ENCODE results near the gene DENND1B. TPM values are rescaled to one million over a fixed set of nuclear protein-coding genes. Genes with fewer than 3 reads are reported as not detected.

DENND1B gene
- polyA plus RNA-seq, 4 donors = 5.0 to 16.1 (median 10.2) TPM

DNA sequence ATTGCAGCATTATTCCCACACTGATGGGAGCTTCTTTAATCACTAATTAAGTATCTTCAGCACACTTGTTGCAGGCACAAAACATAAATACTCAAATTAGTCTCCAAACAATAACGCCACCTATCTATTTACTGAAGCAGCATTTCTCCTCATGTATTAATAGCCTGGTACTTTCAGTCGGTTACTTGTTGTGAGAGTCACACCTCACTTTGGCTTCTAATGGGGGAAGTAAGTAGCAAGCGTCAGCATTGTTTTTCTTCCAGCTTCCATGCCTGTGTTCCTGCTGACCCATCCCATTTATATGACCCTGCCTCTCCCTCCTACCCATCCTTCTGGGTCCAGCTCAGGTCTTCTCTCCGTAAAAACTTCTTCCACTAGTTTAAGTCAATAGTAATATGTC is 31.9 kb upstream of the DENND1B start:
- WGBS, 3 donors = 72 to 79% (median 75%) methylated on average over 4 of the region's 4 CpGs
- FAIRE-seq = no peak
- peak overlapping the region in 1 of 3 donors; percentile 58 for H3K27ac ChIP-seq (ENCODE audit: low read depth in 1 of 3, low read length in 2 of 3)

DNA sequence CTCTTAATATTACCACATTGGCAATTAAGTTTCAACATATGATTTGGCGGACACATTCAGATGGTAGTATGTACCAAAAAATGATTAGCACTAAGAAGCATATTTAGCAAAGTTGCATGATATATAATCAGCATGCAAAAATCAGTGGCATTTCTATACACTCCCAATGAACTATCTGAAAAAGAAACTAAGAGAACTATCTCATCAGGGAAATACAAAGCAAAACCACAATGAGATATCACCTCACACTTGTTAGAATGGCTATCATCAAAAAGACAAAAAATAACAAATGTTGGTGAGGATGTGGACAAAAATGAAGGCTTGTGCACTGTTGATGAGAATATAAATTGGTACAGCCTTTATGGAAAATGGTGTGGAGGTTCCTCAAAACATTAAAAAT is 31.4 kb upstream of the DENND1B start:
- no peak for FAIRE-seq
- no peaks in the 10 kb centered on the region for H3K27me3 ChIP-seq (ENCODE audit: control insufficient read depth in 3 of 3, insufficient read depth in 3 of 3, low read length in 3 of 3)
- WGBS, 3 donors = 95 to 100% (median 100%) methylated on average over 1 of the region's 1 CpG

More for the DNA sequence above, 31.9 kb upstream of the DENND1B start:
- Histone ChIP-seq H3K36me3 (ENCODE audit: control insufficient read depth in 3 of 3, insufficient read depth in 2 of 3, low read depth in 1 of 3, low read length in 3 of 3) (no peaks in the 10 kb centered on the region), H3K4me3 (ENCODE audit: low read depth in 1 of 3, low read length in 3 of 3) (no peak overlapping the region), H3K27me3 (ENCODE audit: control insufficient read depth in 3 of 3, insufficient read depth in 3 of 3, low read length in 3 of 3) (no peaks in the 10 kb centered on the region), H3K9me3 (ENCODE audit: control insufficient read depth in 2 of 2, insufficient read depth in 1 of 2, low read depth in 1 of 2, low read length in 1 of 2) (peaks cover 0 to 3% of the 10 kb centered on the region in 2 donors), H3K4me1 (ENCODE audit: control insufficient read depth in 3 of 3, insufficient read depth in 2 of 3, low read depth in 1 of 3, low read length in 2 of 3) (no peaks in the 10 kb centered on the region)
- DNase-seq = no peak

GRCh38 chr1:197801684-197802083 is 26.4 kb upstream of the DENND1B start:
- H3K27ac ChIP-seq (ENCODE audit: low read depth in 1 of 3, low read length in 2 of 3) = no peak overlapping the region
- no peaks in the 10 kb centered on the region for H3K27me3 ChIP-seq (ENCODE audit: control insufficient read depth in 3 of 3, insufficient read depth in 3 of 3, low read length in 3 of 3)
- no peak overlapping the region for H3K4me3 ChIP-seq (ENCODE audit: low read depth in 1 of 3, low read length in 3 of 3)
- peaks cover 0 to 38% of the 10 kb centered on the region in 2 donors for H3K9me3 ChIP-seq (ENCODE audit: control insufficient read depth in 2 of 2, insufficient read depth in 1 of 2, low read depth in 1 of 2, low read length in 1 of 2)
- DNase-seq = no peak
- no peaks in the 10 kb centered on the region for H3K4me1 ChIP-seq (ENCODE audit: control insufficient read depth in 3 of 3, insufficient read depth in 2 of 3, low read depth in 1 of 3, low read length in 2 of 3)
- WGBS, 3 donors = 93 to 100% (median 98%) methylated on average over 4 of the region's 4 CpGs
- FAIRE-seq = no peak
- H3K36me3 ChIP-seq (ENCODE audit: control insufficient read depth in 3 of 3, insufficient read depth in 2 of 3, low read depth in 1 of 3, low read length in 3 of 3) = no peaks in the 10 kb centered on the region

More for the DNA sequence above, 31.4 kb upstream of the DENND1B start:
- no peak for DNase-seq
- H3K4me3 ChIP-seq (ENCODE audit: low read depth in 1 of 3, low read length in 3 of 3) = no peak overlapping the region
- no peaks in the 10 kb centered on the region for H3K4me1 ChIP-seq (ENCODE audit: control insufficient read depth in 3 of 3, insufficient read depth in 2 of 3, low read depth in 1 of 3, low read length in 2 of 3)
- no peak overlapping the region for H3K27ac ChIP-seq (ENCODE audit: low read depth in 1 of 3, low read length in 2 of 3)
- peaks cover 0 to 5% of the 10 kb centered on the region in 2 donors for H3K9me3 ChIP-seq (ENCODE audit: control insufficient read depth in 2 of 2, insufficient read depth in 1 of 2, low read depth in 1 of 2, low read length in 1 of 2)
- H3K36me3 ChIP-seq (ENCODE audit: control insufficient read depth in 3 of 3, insufficient read depth in 2 of 3, low read depth in 1 of 3, low read length in 3 of 3) = no peaks in the 10 kb centered on the region

- 78 to 100% (median 94%) methylated on average over 1 of the region's 1 CpG for WGBS, 3 donors
- DNase-seq (no peak), FAIRE-seq (no peak)
- no peak overlapping the region for H3K4me3 ChIP-seq (ENCODE audit: low read depth in 1 of 3, low read length in 3 of 3)
- no peaks in the 10 kb centered on the region for H3K4me1 ChIP-seq (ENCODE audit: control insufficient read depth in 3 of 3, insufficient read depth in 2 of 3, low read depth in 1 of 3, low read length in 2 of 3)
- H3K27ac ChIP-seq (ENCODE audit: low read depth in 1 of 3, low read length in 2 of 3) = no peak overlapping the region
- no peaks in the 10 kb centered on the region for H3K27me3 ChIP-seq (ENCODE audit: control insufficient read depth in 3 of 3, insufficient read depth in 3 of 3, low read length in 3 of 3)
- peaks cover 0 to 38% of the 10 kb centered on the region in 2 donors for H3K9me3 ChIP-seq (ENCODE audit: control insufficient read depth in 2 of 2, insufficient read depth in 1 of 2, low read depth in 1 of 2, low read length in 1 of 2)
- no peaks in the 10 kb centered on the region for H3K36me3 ChIP-seq (ENCODE audit: control insufficient read depth in 3 of 3, insufficient read depth in 2 of 3, low read depth in 1 of 3, low read length in 3 of 3)
Measured at GRCh38 chr1:197801111-197801482, 25.8 kb upstream of the DENND1B start.

GRCh38 chr1:197800379-197801110 is 25.3 kb upstream of the DENND1B start:
- no peak overlapping the region for H3K4me3 ChIP-seq (ENCODE audit: low read depth in 1 of 3, low read length in 3 of 3)
- no peak overlapping the region for H3K27ac ChIP-seq (ENCODE audit: low read depth in 1 of 3, low read length in 2 of 3)
- no peaks in the 10 kb centered on the region for H3K27me3 ChIP-seq (ENCODE audit: control insufficient read depth in 3 of 3, insufficient read depth in 3 of 3, low read length in 3 of 3)
- H3K9me3 ChIP-seq (ENCODE audit: control insufficient read depth in 2 of 2, insufficient read depth in 1 of 2, low read depth in 1 of 2, low read length in 1 of 2) = peaks cover 0 to 38% of the 10 kb centered on the region in 2 donors
- FAIRE-seq (no peak), DNase-seq (no peak)
- H3K36me3 ChIP-seq (ENCODE audit: control insufficient read depth in 3 of 3, insufficient read depth in 2 of 3, low read depth in 1 of 3, low read length in 3 of 3) = no peaks in the 10 kb centered on the region
- WGBS, 3 donors = 89 to 95% (median 90%) methylated on average over 6 of the region's 6 CpGs
- H3K4me1 ChIP-seq (ENCODE audit: control insufficient read depth in 3 of 3, insufficient read depth in 2 of 3, low read depth in 1 of 3, low read length in 2 of 3) = no peaks in the 10 kb centered on the region

- H3K27ac ChIP-seq (ENCODE audit: low read depth in 1 of 3, low read length in 2 of 3) = no peak overlapping the region
- H3K9me3 ChIP-seq (ENCODE audit: control insufficient read depth in 2 of 2, insufficient read depth in 1 of 2, low read depth in 1 of 2, low read length in 1 of 2) = peaks cover 0 to 38% of the 10 kb centered on the region in 2 donors
- DNase-seq = no peak
- no peak for FAIRE-seq
- no peaks in the 10 kb centered on the region for H3K36me3 ChIP-seq (ENCODE audit: control insufficient read depth in 3 of 3, insufficient read depth in 2 of 3, low read depth in 1 of 3, low read length in 3 of 3)
- no peaks in the 10 kb centered on the region for H3K4me1 ChIP-seq (ENCODE audit: control insufficient read depth in 3 of 3, insufficient read depth in 2 of 3, low read depth in 1 of 3, low read length in 2 of 3)
- H3K27me3 ChIP-seq (ENCODE audit: control insufficient read depth in 3 of 3, insufficient read depth in 3 of 3, low read length in 3 of 3) = no peaks in the 10 kb centered on the region
- H3K4me3 ChIP-seq (ENCODE audit: low read depth in 1 of 3, low read length in 3 of 3) = no peak overlapping the region
Measured at GRCh38 chr1:197799271-197799670, 24.0 kb upstream of the DENND1B start.

- no peaks in the 10 kb centered on the region for H3K27me3 ChIP-seq (ENCODE audit: control insufficient read depth in 3 of 3, insufficient read depth in 3 of 3, low read length in 3 of 3)
- WGBS, 3 donors = 86 to 91% (median 88%) methylated on average over 1 of the region's 1 CpG
- H3K36me3 ChIP-seq (ENCODE audit: control insufficient read depth in 3 of 3, insufficient read depth in 2 of 3, low read depth in 1 of 3, low read length in 3 of 3) = no peaks in the 10 kb centered on the region
- H3K4me3 ChIP-seq (ENCODE audit: low read depth in 1 of 3, low read length in 3 of 3) = no peak overlapping the region
- no peaks in the 10 kb centered on the region for H3K4me1 ChIP-seq (ENCODE audit: control insufficient read depth in 3 of 3, insufficient read depth in 2 of 3, low read depth in 1 of 3, low read length in 2 of 3)
- H3K27ac ChIP-seq (ENCODE audit: low read depth in 1 of 3, low read length in 2 of 3) = no peak overlapping the region
- peaks cover 0 to 38% of the 10 kb centered on the region in 2 donors for H3K9me3 ChIP-seq (ENCODE audit: control insufficient read depth in 2 of 2, insufficient read depth in 1 of 2, low read depth in 1 of 2, low read length in 1 of 2)
- no peak for FAIRE-seq
- DNase-seq = no peak
Measured at GRCh38 chr1:197798492-197798891, 23.2 kb upstream of the DENND1B start.

GRCh38 chr1:197797010-197797409 is 21.7 kb upstream of the DENND1B start:
- DNase-seq (no peak), FAIRE-seq (no peak)
- no peak overlapping the region for H3K4me3 ChIP-seq (ENCODE audit: low read depth in 1 of 3, low read length in 3 of 3)
- no peaks in the 10 kb centered on the region for H3K36me3 ChIP-seq (ENCODE audit: control insufficient read depth in 3 of 3, insufficient read depth in 2 of 3, low read depth in 1 of 3, low read length in 3 of 3)
- H3K27me3 ChIP-seq (ENCODE audit: control insufficient read depth in 3 of 3, insufficient read depth in 3 of 3, low read length in 3 of 3) = no peaks in the 10 kb centered on the region
- no peak overlapping the region for H3K27ac ChIP-seq (ENCODE audit: low read depth in 1 of 3, low read length in 2 of 3)
- peaks cover 0 to 38% of the 10 kb centered on the region in 2 donors for H3K9me3 ChIP-seq (ENCODE audit: control insufficient read depth in 2 of 2, insufficient read depth in 1 of 2, low read depth in 1 of 2, low read length in 1 of 2)
- H3K4me1 ChIP-seq (ENCODE audit: control insufficient read depth in 3 of 3, insufficient read depth in 2 of 3, low read depth in 1 of 3, low read length in 2 of 3) = no peaks in the 10 kb centered on the region

Measured in small intestine (tissue), 7 donors.